K562 (cell line): ENCODE data around the gene KIAA1958. TPM values are rescaled to one million over a fixed set of nuclear protein-coding genes. Genes with fewer than 3 reads are reported as not detected.

Experiments used
- BACH1 ChIP-seq: fragments of 200-800 bp; sonication (Bioruptor generic); IDR thresholded peaks from 2 replicates; pipeline ENCODE4 v1.6.1; 2016; ENCODE audit warnings: missing genetic modification characterization, missing compliant biosample characterization
- CTCF ChIP-seq, 3 experiments: IDR thresholded peaks in 2 of 3; conservative IDR thresholded peaks in 1 of 3; 2 replicates each; pipeline ENCODE4 v1.5.1; 2011 to 2012; ENCODE audit warnings: low read length in 3 of 3, mild to moderate bottlenecking in 3 of 3, control low read depth in 2 of 3, improper control_type of control experiment in 1 of 3, inconsistent platforms in 1 of 3, low read depth in 1 of 3, mixed read lengths in 1 of 3, moderate library complexity in 1 of 3; ENCODE audit not compliant: insufficient read depth in 2 of 3
- HMGXB4 ChIP-seq: sonication (generic); formaldehyde crosslinking; IDR thresholded peaks from 2 replicates; pipeline ENCODE4 v1.8.1; 2023; ENCODE audit warnings: mild to moderate bottlenecking, missing genetic modification reagents
- KDM4B ChIP-seq, 2 experiments: fragments of 450-650 bp in 1 of 2; sonication (generic) in 1 of 2; IDR thresholded peaks; 2 replicates each; pipeline ENCODE4 v1.6.1; 2016 to 2017; ENCODE audit warnings: borderline replicate concordance in 2 of 2, antibody characterized with exemption in 1 of 2, low read depth in 1 of 2, mild to moderate bottlenecking in 1 of 2
- NKRF ChIP-seq: fragments of 450-650 bp; IDR thresholded peaks from 2 replicates; pipeline ENCODE4 v1.6.1; 2016; ENCODE audit warnings: borderline replicate concordance
- SFPQ ChIP-seq: fragments of 200-400 bp; formaldehyde crosslinking; IDR thresholded peaks from 2 replicates; pipeline ENCODE4 v1.6.1; 2017; ENCODE audit warnings: mild to moderate bottlenecking, low read depth, low read length, moderate library complexity
- TAL1 ChIP-seq: fragments of 450-650 bp; IDR thresholded peaks from 2 replicates; pipeline ENCODE4 v1.6.1; 2016; ENCODE audit warnings: mild to moderate bottlenecking
- ZNF174 ChIP-seq: fragments of 250-450 bp; sonication (Bioruptor Pico); IDR thresholded peaks from 2 replicates; pipeline ENCODE4 v1.4.0; 2020; ENCODE audit warnings: mild to moderate bottlenecking
- ZNF592 ChIP-seq: fragments of 450-650 bp; IDR thresholded peaks from 2 replicates; pipeline ENCODE4 v1.6.1; 2017; ENCODE audit warnings: antibody characterized with exemption, mild to moderate bottlenecking
- ZNF740 ChIP-seq, 3 experiments: fragments of 200-800 bp in 1 of 3; sonication (Bioruptor generic) in 1 of 3; sonication (generic) in 1 of 3; formaldehyde crosslinking in 1 of 3; IDR thresholded peaks; 2 replicates each; pipeline versions ENCODE4 v1.6.1 to v1.8.0; 2016 to 2022; ENCODE audit warnings: mild to moderate bottlenecking in 2 of 3, missing compliant biosample characterization in 2 of 3, missing genetic modification characterization in 2 of 3, missing genetic modification reagents in 1 of 3
- ZNF785 ChIP-seq: fragments of 250-450 bp; sonication (Bioruptor Pico); IDR thresholded peaks from 2 replicates; pipeline ENCODE4 v1.4.0; 2020; ENCODE audit warnings: mild to moderate bottlenecking
- polyA plus RNA-seq, 8 experiments: library from polyadenylated mRNA; depleted of rRNA in 4 of 8; stranded (reverse) in 5 of 8; unstranded in 3 of 8; fragments of >200 nt; fragmentation: Nextera tagmentation in 2 of 8; fragmentation: Illumina TruSeq in 1 of 8; extraction: Ambion mirVana in 2 of 8; extraction: Trizol in 1 of 8; gene quantifications; 2 replicates each; pipeline versions ENCODE4 v1.2.1 to v1.2.3, GENCODE V29; 2011 to 2014; ENCODE audit warnings: inconsistent platforms in 1 of 8, missing spikeins in 1 of 8
- total RNA-seq, 7 experiments: library from RNA; depleted of rRNA in 6 of 7; stranded (reverse); fragments of >200 nt in 6 of 7; fragmentation: Illumina TruSeq in 2 of 7; extraction: Trizol in 2 of 7; gene quantifications; 2 replicates each; pipeline versions ENCODE4 v1.2.1 to v1.2.3, GENCODE V29; 2011 to 2021; ENCODE audit warnings: low replicate concordance in 1 of 7

Gene KIAA1958
- total and polyA plus RNA-seq, 9 of the 15 experiments (the other 6 are each of a cell fraction or from before 2014, with no cell fraction given) = 1.1 to 16.0 (median 10.1) TPM

GRCh38 chr9:112582371-112583262 is 96.0 kb downstream of the KIAA1958 start (continued):
- TF ChIP-seq ZNF592 (no peak), ZNF785 (CRISPR knock-in tag) (no peak), KDM4B (IDR thresholded peaks at IDR 0.05; ENCODE audit: borderline replicate concordance in 2 of 2, low read depth in 1 of 2) (no peak), NKRF (no peak), CTCF (IDR thresholded peaks at IDR 0.05 in 2 of 3, conservative IDR thresholded peaks at IDR 0.05 in 1 of 3; ENCODE audit: insufficient read depth in 2 of 3, low read depth in 1 of 3, low read length in 3 of 3) (no peak), ZNF174 (no peak), TAL1 (no peak), HMGXB4 (no peak), SFPQ (no peak), ZNF740 (CRISPR knock-in tag; IDR thresholded peaks at IDR 0.05) (no peak), ZNF740 (tag; IDR thresholded peaks at IDR 0.05) (no peak), BACH1 (tag) (no peak)
